Measurements from ENCODE around the gene GFPT1.

GRCh38 chr2:69287544-69287943 is 99.5 kb downstream of the GFPT1 start:
- no peak for TF ChIP-seq CTCF (IDR thresholded peaks at IDR 0.05; ENCODE audit: low read depth, low read length)
- TF ChIP-seq POLR2A (IDR thresholded peaks at IDR 0.05; ENCODE audit: extremely low read depth, insufficient read length) = no peak
- no peak for TF ChIP-seq MAX (IDR thresholded peaks at IDR 0.05; ENCODE audit: low read depth, low read length)
- no peak for TF ChIP-seq MYC (IDR thresholded peaks at IDR 0.05; ENCODE audit: low read depth, low read length)

Measured in NB4 (cell line).